ENCODE data around the gene RNF17.

Gene RNF17

GRCh38 chr13:24897293-24897692, 133.3 kb downstream of the RNF17 start:
- no peak for DNase-seq

- DNase-seq = no peak
Observed at GRCh38 chr13:24899601-24900000, 135.6 kb downstream of the RNF17 start.

DNA sequence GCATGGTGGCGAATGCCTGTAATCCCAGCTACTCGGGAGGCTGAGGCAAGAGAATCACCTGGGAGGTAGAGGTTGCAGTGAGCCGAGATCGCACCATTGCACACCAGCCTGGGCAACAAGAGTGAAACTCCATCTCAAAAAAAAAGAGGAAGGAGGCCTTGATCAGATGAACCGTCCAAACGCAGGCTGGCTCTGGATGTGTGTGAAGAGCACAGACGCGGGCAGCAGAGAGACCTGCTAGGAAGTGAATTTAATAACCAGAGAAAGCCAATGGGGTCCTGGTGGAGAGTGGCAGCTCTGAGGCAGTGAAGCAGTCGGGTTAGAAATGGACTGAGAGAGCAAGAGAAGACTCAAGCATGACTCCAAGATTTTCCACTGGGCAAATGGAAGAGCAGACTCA, 136.5 kb downstream of the RNF17 start:
- DNase-seq = no peak

- DNase-seq = no peak
Observed at GRCh38 chr13:24905242-24905641, 141.3 kb downstream of the RNF17 start.

GRCh38 chr13:24906268-24906667, 142.3 kb downstream of the RNF17 start:
- no peak for DNase-seq

- DNase-seq = no peak
Observed at GRCh38 chr13:24910502-24911132, 146.6 kb downstream of the RNF17 start.

DNA sequence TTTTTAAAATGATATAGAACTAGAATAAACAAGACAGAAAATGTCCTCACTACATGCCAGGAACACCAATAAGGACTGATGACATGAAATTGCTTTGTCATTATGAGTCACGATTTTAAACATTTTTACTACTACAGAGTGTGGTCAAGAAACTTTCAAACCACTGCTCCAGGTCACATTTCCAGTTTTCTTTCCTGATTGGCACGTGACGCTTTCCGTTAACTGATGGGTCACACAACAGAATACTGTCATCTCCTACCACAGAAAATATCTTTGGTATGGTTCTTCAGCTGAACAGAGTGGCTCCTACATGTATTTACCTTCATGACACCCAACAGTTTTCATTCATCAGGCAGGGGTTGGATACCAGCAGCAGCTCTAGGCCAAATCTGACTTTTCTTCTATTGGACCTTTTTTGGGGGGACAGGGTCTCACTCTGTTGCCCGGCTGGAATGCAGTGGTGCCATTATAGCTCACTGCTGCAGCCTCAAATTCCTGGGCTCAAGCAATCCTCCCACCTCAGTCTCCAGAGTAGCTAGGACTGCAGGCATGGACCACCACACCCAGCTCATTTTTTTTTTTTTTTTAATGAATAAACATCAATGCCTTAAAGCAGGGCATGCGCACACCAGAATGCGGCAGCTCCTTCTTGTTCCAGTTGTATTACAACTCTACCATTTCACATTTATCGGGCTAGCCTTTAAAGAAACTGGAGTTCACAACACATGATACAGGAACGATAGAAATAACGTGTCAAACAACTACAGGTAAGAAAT, 147.4 kb downstream of the RNF17 start:
- no peak for DNase-seq

DNA sequence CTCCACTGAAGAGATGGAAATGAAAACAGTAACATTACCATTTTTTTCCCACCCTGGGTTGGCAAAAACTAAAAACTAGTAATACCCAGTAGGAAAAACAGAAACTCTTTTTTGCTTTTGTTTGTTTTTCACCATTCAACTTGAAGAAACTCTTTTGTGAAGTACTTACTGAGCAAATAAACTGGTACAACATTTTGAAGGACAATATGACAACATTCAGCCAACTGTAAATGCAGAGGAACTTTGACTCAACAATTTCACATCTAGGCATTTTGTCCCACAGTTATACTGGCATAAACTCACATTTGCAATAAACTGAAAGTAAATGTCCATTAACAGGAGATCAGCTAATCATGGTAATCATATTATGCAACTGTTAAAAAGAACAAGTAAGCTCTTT, 152.5 kb downstream of the RNF17 start:
- no peak for DNase-seq

DNA sequence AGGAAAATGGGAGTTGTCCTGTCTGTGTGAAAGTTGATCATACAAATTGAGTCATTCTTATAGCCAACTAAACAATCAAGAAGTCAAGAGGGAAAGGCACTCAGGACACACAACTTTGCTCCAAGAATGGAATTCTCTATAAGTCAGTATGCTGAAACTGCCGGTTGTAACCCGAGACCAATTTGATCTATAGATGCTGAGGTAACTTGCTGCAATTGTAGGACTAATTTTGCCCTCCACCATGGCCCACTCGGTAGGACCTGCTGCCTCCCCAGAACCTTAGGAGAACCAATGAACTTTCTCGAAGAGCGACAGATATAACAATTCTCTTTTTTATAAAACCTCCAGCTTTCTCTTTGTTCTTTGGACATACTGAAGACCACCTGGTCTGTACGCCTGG, 157.0 kb downstream of the RNF17 start:
- DNase-seq = no peak

- no peak for DNase-seq
Observed at GRCh38 chr13:24921881-24922280, 157.9 kb downstream of the RNF17 start.

DNA sequence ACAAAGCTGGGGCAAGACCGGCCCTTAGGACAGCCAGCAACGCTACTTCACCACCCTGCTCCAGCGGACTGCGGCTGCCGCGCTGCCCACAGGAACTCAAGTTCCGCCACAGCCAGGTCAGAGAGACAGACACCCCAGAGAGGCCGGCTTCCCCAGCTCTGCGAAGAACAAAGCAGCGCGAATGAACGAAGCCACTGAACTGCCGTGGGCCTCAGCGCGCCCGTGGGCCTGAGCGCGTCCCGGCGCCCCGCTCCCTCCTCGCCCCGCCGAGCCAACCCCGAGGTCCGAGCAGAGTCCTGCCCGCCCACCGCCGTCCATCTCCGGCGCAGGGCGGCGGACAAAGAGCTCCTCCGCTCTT, 158.4 kb downstream of the RNF17 start:
- no peak for DNase-seq

DNA sequence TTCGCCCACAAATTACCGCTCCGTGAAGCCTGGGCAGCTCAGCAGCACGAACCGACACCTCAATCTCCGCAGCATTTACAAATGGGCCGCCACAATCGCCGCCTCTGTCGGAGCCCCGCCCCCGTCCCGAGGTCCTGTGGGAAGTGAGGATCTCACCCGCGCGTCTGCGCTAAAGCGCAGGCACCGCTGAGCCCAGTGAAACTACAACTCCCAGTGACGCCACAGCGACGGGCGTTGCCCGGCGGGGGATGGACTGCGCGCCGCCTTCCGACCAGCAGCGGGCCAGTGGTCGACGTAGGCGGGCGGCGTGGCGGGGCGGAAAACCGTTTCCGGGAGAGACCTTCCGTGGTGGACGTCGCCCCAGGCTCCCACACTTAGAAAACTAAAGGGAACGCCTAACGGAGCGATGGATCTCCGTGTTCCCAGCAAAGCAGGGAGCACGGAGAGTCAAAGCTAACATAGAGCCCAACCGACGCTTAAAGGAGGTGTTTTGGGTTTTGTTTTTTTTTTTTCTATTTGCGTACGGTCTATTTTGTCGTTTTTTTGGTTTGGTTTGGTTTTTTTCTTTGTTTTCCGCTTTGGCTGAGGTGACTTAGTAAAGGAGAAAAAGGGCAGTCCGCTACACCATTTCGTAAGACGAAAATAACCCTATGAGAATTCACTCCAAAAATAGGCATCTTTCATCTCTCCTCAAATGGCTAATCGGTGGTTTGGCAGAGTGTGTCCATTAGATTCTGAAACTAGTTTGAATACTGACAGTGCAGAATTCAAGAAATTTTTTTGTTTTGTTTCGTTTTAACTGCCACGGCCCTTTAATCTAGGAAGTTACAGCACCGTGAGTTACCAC, 159.0 kb downstream of the RNF17 start:
- peak; percentile 66 to 96 (median 90) for DNase-seq

DNA sequence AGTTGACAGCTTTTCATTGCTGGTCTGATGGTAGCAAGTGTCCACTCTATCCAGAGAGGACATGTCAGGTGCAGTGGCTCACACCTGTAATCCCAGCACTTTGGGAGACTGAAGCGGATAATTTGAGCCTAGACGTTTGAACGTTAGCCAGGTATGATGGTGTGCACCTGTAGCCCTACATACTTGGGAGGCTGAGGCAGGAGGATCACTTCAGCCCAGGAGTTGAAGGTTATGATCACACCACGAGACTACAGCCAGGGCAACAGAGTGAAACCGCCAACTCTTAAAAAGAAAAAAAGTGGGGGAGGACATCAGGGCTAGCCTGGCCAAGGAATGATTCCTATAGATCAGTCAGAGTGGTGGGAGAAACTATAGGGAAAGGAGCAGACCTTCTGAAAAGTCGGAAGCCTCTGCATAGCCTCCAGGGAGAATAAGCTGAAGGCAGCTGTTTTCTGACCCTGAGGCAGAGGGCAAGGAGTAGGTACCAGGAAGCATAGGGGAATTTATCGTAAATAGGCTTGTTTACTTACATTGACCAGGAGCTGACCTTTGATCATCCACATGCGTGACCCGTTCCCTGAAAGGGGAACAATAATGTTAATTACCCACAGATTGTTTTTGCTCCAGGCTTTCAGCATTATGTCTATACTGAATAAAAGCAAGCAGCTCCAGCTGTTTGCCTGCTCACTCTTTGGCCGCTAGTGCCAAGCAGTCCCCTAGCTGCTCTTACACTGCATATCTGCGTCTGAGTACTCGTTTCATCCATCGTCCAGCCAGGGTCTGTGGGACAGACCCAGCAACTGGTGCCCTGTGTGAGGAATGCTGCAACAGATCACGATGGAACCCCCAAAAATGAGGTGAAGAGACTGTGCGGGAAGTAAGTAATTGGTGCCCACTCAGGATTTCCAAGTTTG, 161.6 kb downstream of the RNF17 start:
- no peak for DNase-seq

DNA sequence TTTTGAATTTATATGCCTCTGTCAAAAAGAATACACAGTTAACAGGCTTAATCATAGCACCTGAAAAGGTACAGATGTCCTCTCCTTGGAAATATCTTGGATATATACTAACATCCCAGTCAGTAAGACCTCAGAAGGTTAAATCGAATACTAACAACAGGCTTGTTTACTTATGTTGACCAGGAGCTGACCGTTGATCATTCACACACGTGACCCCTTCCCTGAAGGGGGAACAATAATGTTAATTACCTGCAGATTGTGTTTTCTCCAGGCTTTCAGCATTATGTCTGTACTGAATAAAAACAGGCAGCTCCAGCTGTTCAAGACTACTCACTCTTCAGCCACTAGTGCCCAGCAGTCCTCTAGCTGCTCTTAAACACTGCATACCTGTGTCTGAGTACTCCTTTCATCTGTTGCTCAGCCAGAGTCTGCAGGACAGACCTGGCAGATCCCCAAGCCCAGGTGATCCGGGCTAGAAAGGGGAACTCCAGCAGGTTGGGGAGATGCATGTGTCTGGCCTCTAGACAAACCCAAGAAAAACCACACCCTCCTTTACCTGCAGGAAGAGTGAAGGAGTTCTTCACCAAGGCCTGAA, 163.9 kb downstream of the RNF17 start:
- DNase-seq = no peak

DNA sequence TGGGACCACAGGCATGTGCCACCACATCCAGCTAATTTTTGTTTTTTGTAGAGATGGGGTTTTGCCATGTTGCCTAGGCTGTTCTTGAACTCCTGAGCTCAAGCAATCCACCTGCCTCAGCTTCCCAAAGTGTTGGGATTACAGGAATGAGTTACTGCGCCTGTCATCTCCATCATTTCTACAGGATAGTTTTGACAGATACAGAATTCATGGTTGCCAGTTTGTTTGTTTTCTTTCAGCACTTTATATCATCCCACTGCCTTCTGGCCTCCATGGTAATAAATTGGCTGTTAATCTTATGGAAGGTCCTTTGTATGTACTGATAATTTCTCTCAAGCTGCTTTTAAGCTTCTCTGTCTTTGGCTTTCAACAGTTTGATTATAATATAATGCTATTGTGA, 165.2 kb downstream of the RNF17 start:
- DNase-seq = no peak
